Activated B cell treated with CpG ODN at 0.5 μM for 24 hours (primary cell): ENCODE measurements around the gene ARHGAP24. TPM values are rescaled to one million over a fixed set of nuclear protein-coding genes. Genes with fewer than 3 reads are reported as not detected.
"Not testable (repeated sequence)": the region's sequence is repeated elsewhere in the genome, so short reads cannot be mapped to it uniquely, and the experiment has no call there.

Source experiments
- ATAC-seq: fragments of 200-7000 bp; cut with Tn5 transposase; one replicate; pipeline ENCODE4 v1.10.0; 2021; ENCODE audit warnings: low read depth, mild to moderate bottlenecking, moderate library complexity
- CTCF ChIA-PET: fragments of 350-600 bp; sonication (Branson Sonifier 250); formaldehyde crosslinking; loops from one replicate; lab custom pipeline; 2021; ENCODE audit warnings: antibody characterized with exemption; lab: Charles Lee
- POLR2A ChIA-PET: fragments of 350-600 bp; sonication (Branson Sonifier 250); formaldehyde crosslinking; loops from one replicate; lab custom pipeline; 2021; ENCODE audit warnings: antibody characterized with exemption; lab: Charles Lee
- DNase-seq: peaks from one replicate; pipeline ENCODE4 v3.0.0; 2022
- H3K27ac Mint-ChIP-seq: one replicate; pipeline ENCODE4 v1.8.0; 2020; ENCODE audit warnings: mixed read lengths
- H3K27me3 Mint-ChIP-seq: one replicate; pipeline ENCODE4 v1.8.0; 2021; ENCODE audit warnings: mixed read lengths
- H3K36me3 Mint-ChIP-seq: one replicate; pipeline ENCODE4 v1.8.0; 2021; ENCODE audit warnings: low read depth, mixed read lengths
- H3K4me1 Mint-ChIP-seq: one replicate; pipeline ENCODE4 v1.8.0; 2021; ENCODE audit warnings: mixed read lengths
- H3K4me3 Mint-ChIP-seq: one replicate; pipeline ENCODE4 v1.8.0; 2020; ENCODE audit warnings: mild to moderate bottlenecking, mixed read lengths
- H3K9me3 Mint-ChIP-seq: one replicate; pipeline ENCODE4 v1.8.0; 2020; ENCODE audit warnings: mixed read lengths
- CTCF ChIP-seq: fragments of 200-600 bp; IDR thresholded peaks from one replicate; pipeline ENCODE4 v1.8.0; 2022; ENCODE audit warnings: antibody characterized with exemption, mild to moderate bottlenecking
- intact Hi-C: fragments of 100-400 bp; cut with micrococcal nuclease; formaldehyde crosslinking; loops from one replicate; pipeline ENCODE4 v1.15.1; 2024
- total RNA-seq: library from RNA; stranded (reverse); gene quantifications from 2 replicates; pipeline ENCODE4 v1.2.3, GENCODE V29; 2022

The ARHGAP24 gene
- total RNA-seq, 1 donor from 2014 or later: 231 TPM

GRCh38 chr4:85901500-85901899 is 426.6 kb downstream of the ARHGAP24 start:
- intact Hi-C loops: no loop called here
- ChIA-PET POLR2A (no interaction called here), CTCF (no interaction called here)
- Mint-ChIP-seq H3K9me3 (no peaks in the 10 kb centered on the region), H3K27ac (no peak overlapping the region), H3K4me1 (peaks cover 7% of the 10 kb centered on the region), H3K27me3 (no peaks in the 10 kb centered on the region), H3K4me3 (no peak overlapping the region), H3K36me3 (no peaks in the 10 kb centered on the region)
- TF ChIP-seq CTCF: no peak
- DNase-seq (no peak), ATAC-seq (no peak)

GRCh38 chr4:85902647-85903046 is 427.7 kb downstream of the ARHGAP24 start:
- POLR2A ChIA-PET, ATAC-seq, CTCF ChIA-PET: not testable (repeated sequence)

GRCh38 chr4:85905761-85906160 is 430.8 kb downstream of the ARHGAP24 start:
- Mint-ChIP-seq H3K27ac (no peak overlapping the region), H3K36me3 (no peaks in the 10 kb centered on the region), H3K9me3 (no peaks in the 10 kb centered on the region), H3K27me3 (no peaks in the 10 kb centered on the region), H3K4me1 (peaks cover 13% of the 10 kb centered on the region), H3K4me3 (no peak overlapping the region)
- intact Hi-C loops: no loop called here
- no peak for TF ChIP-seq CTCF
- DNase-seq (no peak), ATAC-seq (no peak)
- POLR2A ChIA-PET: no interaction called here
- CTCF ChIA-PET: no interaction called here

More at GRCh38 chr4:85902647-85903046, 427.7 kb downstream of the ARHGAP24 start:
- H3K27ac Mint-ChIP-seq, H3K27me3 Mint-ChIP-seq, H3K4me3 Mint-ChIP-seq, DNase-seq, H3K9me3 Mint-ChIP-seq, H3K4me1 Mint-ChIP-seq, intact Hi-C loops, H3K36me3 Mint-ChIP-seq: not testable (repeated sequence)

DNA sequence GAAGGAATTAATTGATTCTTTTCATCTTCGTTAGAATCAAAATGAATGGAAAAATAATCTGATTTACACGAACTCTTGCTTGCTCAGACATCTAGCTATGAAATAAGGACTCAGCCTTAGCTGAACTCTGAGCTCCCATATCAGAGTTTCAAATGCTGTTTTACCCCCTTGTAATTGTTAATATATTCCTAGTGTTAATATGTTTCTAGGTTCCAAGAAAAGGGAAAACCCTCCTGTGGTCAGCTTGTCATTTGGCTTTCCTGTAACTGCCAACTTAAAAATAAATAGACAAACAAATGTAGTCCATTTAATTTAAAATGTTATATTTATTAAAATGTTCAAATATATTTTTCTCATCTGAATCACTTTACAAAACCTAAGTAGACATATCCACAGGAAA is 432.1 kb downstream of the ARHGAP24 start:
- CTCF ChIA-PET: interaction anchor here (0.9 kb wide), 1 partner anchor 136 kb away, joined by 3 read pairs; no protein-coding TSS in a partner anchor
- no peaks in the 10 kb centered on the region for H3K36me3 Mint-ChIP-seq
- no peak for ATAC-seq
- no peak overlapping the region for H3K27ac Mint-ChIP-seq
- intact Hi-C loops: no loop called here
- no peaks in the 10 kb centered on the region for H3K9me3 Mint-ChIP-seq
- TF ChIP-seq CTCF: no peak
- peaks cover 10% of the 10 kb centered on the region for H3K4me1 Mint-ChIP-seq
- H3K4me3 Mint-ChIP-seq: no peak overlapping the region
- no peaks in the 10 kb centered on the region for H3K27me3 Mint-ChIP-seq
- no peak for DNase-seq
- POLR2A ChIA-PET: no interaction called here

DNA sequence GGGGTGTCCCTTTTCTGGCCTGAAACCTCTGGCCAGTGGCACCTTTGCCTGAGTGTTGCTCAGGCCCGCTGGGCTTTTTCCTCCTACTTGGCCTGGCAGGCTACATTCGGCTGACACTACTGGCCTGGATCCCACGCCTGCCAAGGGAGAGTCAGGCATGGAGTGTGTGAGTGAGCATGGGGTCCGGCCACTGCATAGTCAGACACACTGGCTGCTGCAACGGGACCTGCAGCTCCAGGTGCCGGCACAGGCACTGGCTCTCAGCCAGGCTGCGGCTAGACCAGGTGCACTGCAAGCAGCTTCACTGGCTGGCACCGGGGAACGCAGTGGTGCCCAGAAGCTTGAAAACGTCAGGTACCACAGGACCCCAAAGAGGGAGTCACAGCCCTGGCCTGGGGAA is 434.9 kb downstream of the ARHGAP24 start:
- Mint-ChIP-seq H3K4me3 (no peak overlapping the region), H3K9me3 (no peaks in the 10 kb centered on the region), H3K27me3 (no peaks in the 10 kb centered on the region), H3K27ac (no peak overlapping the region), H3K36me3 (no peaks in the 10 kb centered on the region), H3K4me1 (peaks cover 6% of the 10 kb centered on the region)
- CTCF ChIA-PET: no interaction called here
- POLR2A ChIA-PET: no interaction called here
- no peak for DNase-seq
- no peak for ATAC-seq
- intact Hi-C loops: no loop called here
- no peak for TF ChIP-seq CTCF

DNA sequence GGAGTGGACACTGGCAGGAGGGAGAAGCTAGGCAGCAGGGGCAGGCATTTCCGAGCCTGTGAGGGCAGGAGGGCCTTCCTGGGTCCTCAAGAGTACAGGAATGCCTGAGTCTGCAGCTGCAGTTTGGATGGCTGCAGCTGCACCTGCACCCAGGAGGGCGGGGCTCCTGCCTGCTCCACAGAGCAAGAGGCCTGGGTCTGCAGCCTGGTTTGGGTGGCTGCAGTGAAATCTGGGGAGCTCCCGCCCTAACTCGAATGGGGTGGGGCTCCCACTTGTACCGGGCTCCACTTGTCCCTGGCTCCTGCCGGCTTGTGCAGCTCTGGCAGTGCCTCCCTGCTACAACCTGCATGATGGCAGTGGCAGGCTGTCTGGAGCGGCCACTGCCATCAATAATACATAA is 436.0 kb downstream of the ARHGAP24 start:
- Mint-ChIP-seq H3K36me3 (peaks cover 5% of the 10 kb centered on the region), H3K4me1 (peaks cover 6% of the 10 kb centered on the region), H3K27me3 (no peaks in the 10 kb centered on the region), H3K4me3 (no peak overlapping the region), H3K9me3 (peaks cover 3% of the 10 kb centered on the region), H3K27ac (no peak overlapping the region)
- ChIA-PET CTCF (no interaction called here), POLR2A (no interaction called here)
- ATAC-seq (no peak), DNase-seq (no peak)
- no peak for TF ChIP-seq CTCF
- intact Hi-C loops: no loop called here
